ENCODE data around the gene ARSD. TPM values are rescaled to one million over a fixed set of nuclear protein-coding genes. Genes with fewer than 3 reads are reported as not detected.

ARSD gene
- total RNA-seq, 2 experiments from 2014 or later: 1.3 to 2.1 TPM

- ATAC-seq: no peak
- Mint-ChIP-seq H3K9me3 (ENCODE audit: low read depth) (no peaks in the 10 kb centered on the region), H3K27me3 (peaks cover 3% of the 10 kb centered on the region), H3K36me3 (no peaks in the 10 kb centered on the region), H3K27ac (no peak overlapping the region), H3K4me3 (no peak overlapping the region), H3K4me1 (no peaks in the 10 kb centered on the region)
- DNase-seq: no peak
- CTCF ChIA-PET: no interaction called here
Observed at GRCh38 chrX:2872671-2873277, 56.4 kb downstream of the ARSD start.

DNA sequence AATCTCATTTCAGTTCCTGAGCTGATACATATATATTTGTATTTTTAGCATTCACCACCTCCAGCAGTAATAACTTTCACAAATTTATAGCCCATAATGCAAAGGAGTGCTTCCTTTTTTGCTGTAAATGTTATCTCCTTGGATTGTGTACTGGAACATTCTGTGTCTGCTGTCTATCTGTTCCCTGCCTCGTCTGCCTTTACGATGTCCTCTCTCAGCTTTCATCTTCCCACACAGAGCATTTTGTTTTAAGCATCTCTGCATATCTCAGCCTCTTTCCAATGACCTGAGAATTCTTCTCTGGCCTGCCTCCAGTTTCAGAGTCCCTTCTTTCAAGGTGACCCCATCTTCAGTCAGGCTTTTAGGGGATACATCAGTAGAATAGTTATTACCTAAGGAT is 57.3 kb downstream of the ARSD start:
- ATAC-seq (no peak), DNase-seq (no peak)
- H3K27me3 Mint-ChIP-seq: peaks cover 3% of the 10 kb centered on the region
- no peaks in the 10 kb centered on the region for H3K4me1 Mint-ChIP-seq
- H3K9me3 Mint-ChIP-seq (ENCODE audit: low read depth): no peaks in the 10 kb centered on the region
- CTCF ChIA-PET: no interaction called here
- H3K36me3 Mint-ChIP-seq: no peaks in the 10 kb centered on the region
- no peak overlapping the region for H3K4me3 Mint-ChIP-seq
- H3K27ac Mint-ChIP-seq: no peak overlapping the region

- Mint-ChIP-seq H3K9me3 (ENCODE audit: low read depth) (no peaks in the 10 kb centered on the region), H3K4me3 (no peak overlapping the region), H3K27me3 (peaks cover 3% of the 10 kb centered on the region), H3K27ac (no peak overlapping the region), H3K4me1 (no peaks in the 10 kb centered on the region), H3K36me3 (no peaks in the 10 kb centered on the region)
- CTCF ChIA-PET: no interaction called here
- DNase-seq (no peak), ATAC-seq (no peak)
Observed at GRCh38 chrX:2870650-2871049, 58.5 kb downstream of the ARSD start.

DNA sequence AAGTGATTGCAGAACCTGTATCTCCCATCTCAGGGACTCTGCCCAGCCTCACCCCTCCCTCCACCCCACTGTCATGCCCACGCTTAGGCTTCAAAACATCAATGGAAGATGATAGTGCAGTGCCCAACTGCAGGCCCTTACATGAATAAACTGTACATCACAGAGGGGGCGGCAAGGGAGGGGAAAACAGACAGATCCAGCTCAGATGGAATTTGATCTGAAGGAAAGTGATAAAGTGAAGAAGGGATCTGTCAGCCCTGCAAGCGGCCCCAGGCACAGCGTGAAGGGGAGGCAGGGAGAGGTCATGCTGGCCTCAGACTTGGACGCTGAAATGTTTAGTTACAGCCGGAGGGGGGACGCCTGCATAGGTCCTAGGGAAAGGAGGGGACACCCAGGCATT is 61.9 kb downstream of the ARSD start:
- no peaks in the 10 kb centered on the region for H3K4me1 Mint-ChIP-seq
- H3K27me3 Mint-ChIP-seq: no peaks in the 10 kb centered on the region
- H3K36me3 Mint-ChIP-seq: no peaks in the 10 kb centered on the region
- ATAC-seq (no peak), DNase-seq (no peak)
- H3K4me3 Mint-ChIP-seq: no peak overlapping the region
- no peaks in the 10 kb centered on the region for H3K9me3 Mint-ChIP-seq (ENCODE audit: low read depth)
- CTCF ChIA-PET: no interaction called here
- no peak overlapping the region for H3K27ac Mint-ChIP-seq

- H3K36me3 Mint-ChIP-seq: no peaks in the 10 kb centered on the region
- H3K27me3 Mint-ChIP-seq: no peaks in the 10 kb centered on the region
- H3K9me3 Mint-ChIP-seq (ENCODE audit: low read depth): no peaks in the 10 kb centered on the region
- H3K27ac Mint-ChIP-seq: no peak overlapping the region
- CTCF ChIA-PET: no interaction called here
- no peak overlapping the region for H3K4me3 Mint-ChIP-seq
- no peak for ATAC-seq
- no peak for DNase-seq
- H3K4me1 Mint-ChIP-seq: no peaks in the 10 kb centered on the region
Observed at GRCh38 chrX:2863646-2864045, 65.5 kb downstream of the ARSD start.

DNA sequence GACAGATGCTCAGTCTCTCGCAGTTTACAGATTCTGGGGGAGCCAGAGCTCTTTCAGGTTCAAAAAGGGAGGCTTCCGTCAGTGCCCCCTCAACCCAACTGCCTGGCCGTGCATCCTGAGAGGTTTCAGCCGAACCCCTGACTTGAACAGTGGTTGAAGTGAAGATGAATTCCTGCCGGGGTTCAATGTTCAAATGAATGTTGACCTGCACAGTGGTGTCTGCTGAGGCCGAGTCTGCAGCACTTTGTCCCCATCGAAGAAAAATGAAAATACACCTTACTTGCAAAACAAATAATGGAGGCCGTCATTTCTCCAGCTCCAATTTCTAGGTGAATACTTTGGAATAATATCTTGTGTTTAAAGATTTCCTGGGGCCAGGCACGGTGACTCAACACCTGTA is 66.7 kb downstream of the ARSD start:
- Mint-ChIP-seq H3K4me1 (no peaks in the 10 kb centered on the region), H3K9me3 (ENCODE audit: low read depth) (no peaks in the 10 kb centered on the region), H3K4me3 (no peak overlapping the region), H3K27ac (no peak overlapping the region), H3K27me3 (no peaks in the 10 kb centered on the region), H3K36me3 (no peaks in the 10 kb centered on the region)
- no peak for DNase-seq
- no peak for ATAC-seq
- CTCF ChIA-PET: no interaction called here

GRCh38 chrX:2859197-2859797 is 69.8 kb downstream of the ARSD start:
- no peak for ATAC-seq
- no peaks in the 10 kb centered on the region for H3K4me1 Mint-ChIP-seq
- CTCF ChIA-PET: no interaction called here

GRCh38 chrX:2857566-2857965 is 71.6 kb downstream of the ARSD start:
- no peak for ATAC-seq
- H3K4me3 Mint-ChIP-seq: no peak overlapping the region
- no peaks in the 10 kb centered on the region for H3K9me3 Mint-ChIP-seq (ENCODE audit: low read depth)
- no peak overlapping the region for H3K27ac Mint-ChIP-seq
- DNase-seq: no peak
- CTCF ChIA-PET: no interaction called here
- no peaks in the 10 kb centered on the region for H3K4me1 Mint-ChIP-seq
- H3K27me3 Mint-ChIP-seq: no peaks in the 10 kb centered on the region
- H3K36me3 Mint-ChIP-seq: no peaks in the 10 kb centered on the region

More at GRCh38 chrX:2859197-2859797, 69.8 kb downstream of the ARSD start:
- no peaks in the 10 kb centered on the region for H3K27me3 Mint-ChIP-seq
- no peaks in the 10 kb centered on the region for H3K9me3 Mint-ChIP-seq (ENCODE audit: low read depth)
- DNase-seq: no peak
- H3K4me3 Mint-ChIP-seq: no peak overlapping the region
- no peaks in the 10 kb centered on the region for H3K36me3 Mint-ChIP-seq
- no peak overlapping the region for H3K27ac Mint-ChIP-seq

DNA sequence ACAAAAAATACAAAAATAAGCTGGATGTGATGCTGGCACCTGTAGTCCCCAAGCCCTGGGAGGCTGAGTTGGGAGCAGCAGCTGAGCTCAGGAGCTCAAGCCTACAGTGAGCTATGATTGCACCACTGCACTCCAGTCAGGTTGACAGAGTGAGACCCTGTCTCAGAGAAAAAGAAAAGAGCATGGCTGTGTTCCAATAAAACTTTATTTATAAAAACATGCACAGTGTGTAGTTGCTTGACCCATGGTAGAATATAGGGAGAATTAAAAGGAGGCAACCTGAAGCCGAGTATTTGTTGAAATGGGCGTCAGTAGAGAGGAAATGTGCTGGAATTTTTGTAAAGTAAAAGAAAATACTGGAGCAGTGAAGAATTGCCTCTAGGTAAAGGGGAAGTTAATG is 73.4 kb downstream of the ARSD start:
- Mint-ChIP-seq H3K36me3 (no peaks in the 10 kb centered on the region), H3K4me1 (no peaks in the 10 kb centered on the region), H3K9me3 (ENCODE audit: low read depth) (no peaks in the 10 kb centered on the region), H3K4me3 (no peak overlapping the region), H3K27ac (no peak overlapping the region), H3K27me3 (no peaks in the 10 kb centered on the region)
- ATAC-seq: no peak
- DNase-seq: no peak
- CTCF ChIA-PET: no interaction called here

DNA sequence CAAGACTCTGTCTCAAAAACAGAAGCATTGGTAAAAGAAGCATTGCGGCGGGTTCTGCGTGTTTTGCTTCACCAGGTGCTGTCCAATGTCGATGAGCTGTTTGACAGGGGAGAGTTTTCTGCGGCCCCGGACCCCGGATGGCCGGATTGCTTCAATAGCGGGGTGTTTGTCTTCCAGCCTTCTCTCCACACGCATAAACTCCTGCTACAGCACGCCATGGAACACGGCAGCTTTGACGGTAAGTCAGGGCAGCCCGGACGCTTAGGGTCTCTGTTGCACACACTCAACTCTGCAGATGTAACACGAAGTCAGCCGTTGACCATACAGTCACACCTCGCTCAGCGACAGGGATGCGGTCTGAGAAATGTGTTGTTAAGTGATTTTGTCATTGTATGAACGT is 74.2 kb downstream of the ARSD start:
- no peaks in the 10 kb centered on the region for H3K9me3 Mint-ChIP-seq (ENCODE audit: low read depth)
- ATAC-seq (no peak), DNase-seq (no peak)
- no peak overlapping the region for H3K27ac Mint-ChIP-seq
- CTCF ChIA-PET: no interaction called here
- no peaks in the 10 kb centered on the region for H3K36me3 Mint-ChIP-seq
- no peak overlapping the region for H3K4me3 Mint-ChIP-seq
- H3K27me3 Mint-ChIP-seq: no peaks in the 10 kb centered on the region
- no peaks in the 10 kb centered on the region for H3K4me1 Mint-ChIP-seq

Other genes starting within 250 kb of the ARSD start
- 100 to 1,000 TPM; 259 to 286 TPM for gene CD99, start 238.0 kb downstream of the ARSD start, total RNA-seq
- not detected for gene XG, start 177.3 kb downstream of the ARSD start, total RNA-seq
- gene GYG2, start 100.4 kb downstream of the ARSD start, total RNA-seq: not detected
- gene ARSH, start 77.2 kb upstream of the ARSD start, total RNA-seq: not detected
- not detected for gene ARSF, start 112.1 kb upstream of the ARSD start, total RNA-seq